GM12865 (cell line): Measurements from ENCODE around the gene YWHAE.
"Not testable (repeated sequence)": the region's sequence is repeated elsewhere in the genome, so short reads cannot be mapped to it uniquely, and the experiment has no call there.

Experiments
- DNase-seq: peaks from one replicate; pipeline ENCODE4 v3.0.0; 2010; ENCODE audit warnings: low read depth
- H3K4me3 ChIP-seq: 2 replicates; pipeline ENCODE4 v1.5.1; 2011; ENCODE audit warnings: mild to moderate bottlenecking, low read depth, low read length, control low read depth
- TF ChIP-seq, protein P1 (sequence below): IDR thresholded peaks from 2 replicates; pipeline ENCODE4 v1.5.1; 2011; ENCODE audit warnings: low read length, control low read depth, low read depth, inconsistent platforms; ENCODE audit not compliant: insufficient read depth; ENCODE audit errors: missing control alignments

YWHAE gene

GRCh38 chr17:1362065-1362848 is 37.8 kb downstream of the YWHAE start:
- peak; percentile 45 for DNase-seq
- H3K4me3 ChIP-seq = no peak overlapping the region
- TF ChIP-seq, protein P1, sequence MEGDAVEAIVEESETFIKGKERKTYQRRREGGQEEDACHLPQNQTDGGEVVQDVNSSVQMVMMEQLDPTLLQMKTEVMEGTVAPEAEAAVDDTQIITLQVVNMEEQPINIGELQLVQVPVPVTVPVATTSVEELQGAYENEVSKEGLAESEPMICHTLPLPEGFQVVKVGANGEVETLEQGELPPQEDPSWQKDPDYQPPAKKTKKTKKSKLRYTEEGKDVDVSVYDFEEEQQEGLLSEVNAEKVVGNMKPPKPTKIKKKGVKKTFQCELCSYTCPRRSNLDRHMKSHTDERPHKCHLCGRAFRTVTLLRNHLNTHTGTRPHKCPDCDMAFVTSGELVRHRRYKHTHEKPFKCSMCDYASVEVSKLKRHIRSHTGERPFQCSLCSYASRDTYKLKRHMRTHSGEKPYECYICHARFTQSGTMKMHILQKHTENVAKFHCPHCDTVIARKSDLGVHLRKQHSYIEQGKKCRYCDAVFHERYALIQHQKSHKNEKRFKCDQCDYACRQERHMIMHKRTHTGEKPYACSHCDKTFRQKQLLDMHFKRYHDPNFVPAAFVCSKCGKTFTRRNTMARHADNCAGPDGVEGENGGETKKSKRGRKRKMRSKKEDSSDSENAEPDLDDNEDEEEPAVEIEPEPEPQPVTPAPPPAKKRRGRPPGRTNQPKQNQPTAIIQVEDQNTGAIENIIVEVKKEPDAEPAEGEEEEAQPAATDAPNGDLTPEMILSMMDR = no peak

DNA sequence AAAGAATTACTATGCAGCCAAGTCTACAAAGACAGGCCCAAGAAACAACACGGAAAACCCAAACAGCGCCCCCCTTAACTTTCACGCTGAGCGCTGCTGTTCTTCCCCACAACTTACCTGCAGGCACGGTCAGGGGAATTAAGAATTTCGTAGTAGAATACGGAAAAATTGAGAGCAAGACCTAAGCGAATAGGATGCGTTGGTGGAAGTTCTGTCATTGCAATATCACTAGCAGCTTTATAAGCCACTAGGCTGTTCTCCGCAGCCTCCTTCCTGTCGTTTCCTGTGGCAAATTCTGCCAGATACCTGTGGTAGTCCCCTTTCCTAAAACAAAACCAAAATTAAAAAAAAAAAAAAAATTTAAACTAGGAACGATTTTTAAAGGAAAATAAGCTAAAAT is 39.0 kb downstream of the YWHAE start:
- TF ChIP-seq, protein P1 = no peak
- H3K4me3 ChIP-seq = no peak overlapping the region
- no peak for DNase-seq

GRCh38 chr17:1360315-1360714 is 39.7 kb downstream of the YWHAE start:
- DNase-seq = peak; percentile 41
- H3K4me3 ChIP-seq = not testable (repeated sequence)

GRCh38 chr17:1354030-1354429 is 46.0 kb downstream of the YWHAE start:
- TF ChIP-seq, protein P1 = no peak
- DNase-seq = no peak
- no peak overlapping the region for H3K4me3 ChIP-seq

DNA sequence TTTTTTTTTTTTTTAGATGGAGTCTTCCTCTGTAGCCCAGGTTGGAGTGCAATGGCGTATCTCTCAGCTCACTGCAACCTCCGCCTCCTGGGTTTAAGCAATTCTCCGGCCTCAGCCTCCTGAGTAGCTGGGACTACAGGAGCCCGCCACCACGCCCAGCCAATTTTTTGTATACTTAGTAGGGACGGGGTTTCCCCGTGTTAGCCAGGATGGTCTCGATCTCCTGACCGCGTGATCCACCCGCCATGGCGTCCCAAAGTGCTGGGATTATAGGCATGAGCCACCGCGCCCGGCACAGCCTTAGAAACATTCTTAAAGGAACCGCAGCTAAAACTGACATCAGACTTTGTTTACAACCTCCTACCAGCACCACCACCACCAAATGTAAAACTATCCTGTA is 47.5 kb downstream of the YWHAE start:
- not testable (repeated sequence) for H3K4me3 ChIP-seq

GRCh38 chr17:1351971-1352370 is 48.1 kb downstream of the YWHAE start:
- H3K4me3 ChIP-seq = no peak overlapping the region
- TF ChIP-seq, protein P1 = no peak
- no peak for DNase-seq

More for the DNA sequence above, 47.5 kb downstream of the YWHAE start:
- DNase-seq = not testable (repeated sequence)

- no peak overlapping the region for H3K4me3 ChIP-seq
- TF ChIP-seq, protein P1 = no peak
- no peak for DNase-seq
Observed at GRCh38 chr17:1351275-1351674, 48.7 kb downstream of the YWHAE start.

DNA sequence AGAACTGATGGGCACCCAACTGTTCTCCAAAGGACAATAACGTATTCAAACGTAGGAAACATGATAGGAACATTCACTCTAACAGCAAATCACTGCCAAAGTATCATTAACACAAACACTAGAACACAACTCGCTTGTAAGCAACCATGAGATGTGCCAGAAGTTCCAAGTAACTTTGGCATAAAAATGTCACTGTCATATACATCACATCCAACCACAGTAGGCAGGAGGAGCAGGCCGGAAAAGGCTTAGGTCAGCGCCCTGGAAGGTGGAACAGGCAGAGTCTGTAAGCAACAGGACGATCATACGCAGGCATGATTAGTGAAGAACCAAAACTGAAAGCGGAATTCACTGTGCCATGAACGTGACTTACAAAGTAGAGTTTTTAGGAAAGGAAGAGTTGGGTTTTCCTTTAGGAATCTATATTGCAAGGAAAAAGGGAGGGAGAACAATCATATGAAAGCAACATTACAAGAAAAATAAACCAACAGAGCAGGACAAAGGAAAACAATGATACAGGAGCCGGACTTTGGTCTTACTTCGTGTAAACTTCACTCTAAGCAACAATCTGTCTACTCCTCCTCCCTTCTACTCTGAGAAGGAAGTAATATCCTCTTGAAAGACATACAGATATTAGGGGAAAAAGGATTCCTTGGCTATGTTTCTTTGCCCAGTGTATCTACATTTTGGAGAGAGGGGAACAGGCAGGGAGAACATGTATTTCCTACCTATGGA is 52.3 kb downstream of the YWHAE start:
- no peak for DNase-seq
- no peak overlapping the region for H3K4me3 ChIP-seq
- TF ChIP-seq, protein P1 = no peak
